Measurements from ENCODE around the gene CROT. TPM values are rescaled to one million over a fixed set of nuclear protein-coding genes. Genes with fewer than 3 reads are reported as not detected.

The CROT gene
- total RNA-seq, 1 donor from 2014 or later = 8.2 TPM

GRCh38 chr7:87427288-87427687, 81.8 kb downstream of the CROT start:
- H3K4me3 ChIP-seq (ENCODE audit: low read depth, low read length) = no peak overlapping the region
- DNase-seq (ENCODE audit: low read depth) = no peak
- TF ChIP-seq CTCF (conservative IDR thresholded peaks at IDR 0.05; ENCODE audit: low read depth, low read length) = no peak

GRCh38 chr7:87432536-87432935, 87.1 kb downstream of the CROT start:
- H3K4me3 ChIP-seq (ENCODE audit: low read depth, low read length) = no peak overlapping the region
- no peak for DNase-seq (ENCODE audit: low read depth)
- no peak for TF ChIP-seq CTCF (conservative IDR thresholded peaks at IDR 0.05; ENCODE audit: low read depth, low read length)

GRCh38 chr7:87435546-87435945, 90.1 kb downstream of the CROT start:
- no peak for TF ChIP-seq CTCF (conservative IDR thresholded peaks at IDR 0.05; ENCODE audit: low read depth, low read length)

GRCh38 chr7:87445897-87446296, 100.4 kb downstream of the CROT start:
- DNase-seq (ENCODE audit: low read depth) = no peak
- no peak for TF ChIP-seq CTCF (conservative IDR thresholded peaks at IDR 0.05; ENCODE audit: low read depth, low read length)
- no peak overlapping the region for H3K4me3 ChIP-seq (ENCODE audit: low read depth, low read length)

More at GRCh38 chr7:87435546-87435945, 90.1 kb downstream of the CROT start:
- DNase-seq (ENCODE audit: low read depth) = no peak
- H3K4me3 ChIP-seq (ENCODE audit: low read depth, low read length) = no peak overlapping the region

GRCh38 chr7:87447116-87447635, 101.7 kb downstream of the CROT start:
- TF ChIP-seq CTCF (conservative IDR thresholded peaks at IDR 0.05; ENCODE audit: low read depth, low read length) = no peak
- no peak overlapping the region for H3K4me3 ChIP-seq (ENCODE audit: low read depth, low read length)
- DNase-seq (ENCODE audit: low read depth) = no peak

GRCh38 chr7:87448388-87448787, 102.9 kb downstream of the CROT start:
- no peak for DNase-seq (ENCODE audit: low read depth)
- H3K4me3 ChIP-seq (ENCODE audit: low read depth, low read length) = no peak overlapping the region
- TF ChIP-seq CTCF (conservative IDR thresholded peaks at IDR 0.05; ENCODE audit: low read depth, low read length) = no peak

Other genes with a start within 250 kb of the CROT start
- gene DMTF1, start 193.2 kb upstream of the CROT start, total RNA-seq = 27.3 and 70.9 TPM in 2 replicates
- 36.2 and 37.3 TPM in 2 replicates for gene TMEM243, start 125.9 kb upstream of the CROT start, total RNA-seq
- 0.58 and 12.6 TPM in 2 replicates for gene ABCB4, start 130.0 kb downstream of the CROT start, total RNA-seq